CD8-positive, alpha-beta memory T cell (primary cell): ENCODE measurements around the gene TAS2R1. TPM values are rescaled to one million over a fixed set of nuclear protein-coding genes. Genes with fewer than 3 reads are reported as not detected.
"Not testable (repeated sequence)": the region's sequence is repeated elsewhere in the genome, so short reads cannot be mapped to it uniquely, and the experiment has no call there.

Source experiments
- CTCF ChIA-PET: fragments of 350-600 bp; sonication (Branson Sonifier 250); formaldehyde crosslinking; loops from one replicate; lab custom pipeline; 2021; ENCODE audit warnings: antibody characterized with exemption; lab: Charles Lee
- POLR2A ChIA-PET: fragments of 350-600 bp; sonication (Branson Sonifier 250); formaldehyde crosslinking; loops from one replicate; lab custom pipeline; 2021; ENCODE audit warnings: antibody characterized with exemption; lab: Charles Lee
- DNase-seq, 5 donors: peaks; one replicate each; pipeline versions ENCODE4 v3.0.0 to v3.0.0-alpha.2; 2020 to 2022; ENCODE audit warnings: mixed read lengths in 1 of 5
- H3K27ac ChIP-seq: one replicate; pipeline ENCODE4 v1.7.0; 2013; ENCODE audit warnings: low read depth, mild to moderate bottlenecking, low read length, moderate library complexity
- H3K27me3 ChIP-seq: 2 replicates; pipeline ENCODE4 v1.7.0; 2013; ENCODE audit warnings: low read length, mild to moderate bottlenecking; ENCODE audit not compliant: insufficient read depth, poor library complexity, severe bottlenecking
- H3K36me3 ChIP-seq: 2 replicates; pipeline ENCODE4 v1.7.0; 2013; ENCODE audit warnings: mild to moderate bottlenecking, low read length, moderate library complexity; ENCODE audit not compliant: insufficient read depth
- H3K4me1 ChIP-seq: 2 replicates; pipeline ENCODE4 v1.7.0; 2013; ENCODE audit warnings: mild to moderate bottlenecking, low read length, moderate library complexity; ENCODE audit not compliant: insufficient read depth
- H3K4me3 ChIP-seq: 2 replicates; pipeline ENCODE4 v1.7.0; 2013; ENCODE audit warnings: mild to moderate bottlenecking, low read length
- H3K9me3 ChIP-seq: 2 replicates; pipeline ENCODE4 v1.7.0; 2013; ENCODE audit warnings: mild to moderate bottlenecking, low read length
- H3K27ac Mint-ChIP-seq, 8 donors: one replicate each; pipeline ENCODE4 v1.8.0; 2020 to 2021; ENCODE audit warnings: mixed read lengths in 8 of 8, mild to moderate bottlenecking in 6 of 8, inconsistent platforms in 3 of 8, moderate library complexity in 3 of 8
- H3K27me3 Mint-ChIP-seq, 2 donors: one replicate each; pipeline ENCODE4 v1.8.0; 2020 to 2021; ENCODE audit warnings: mixed read lengths in 2 of 2, mild to moderate bottlenecking in 1 of 2, moderate library complexity in 1 of 2
- H3K36me3 Mint-ChIP-seq, 3 donors: one replicate each; pipeline ENCODE4 v1.8.0; 2020 to 2021; ENCODE audit warnings: mixed read lengths in 3 of 3, inconsistent platforms in 1 of 3, mild to moderate bottlenecking in 1 of 3
- H3K4me1 Mint-ChIP-seq, 3 donors: one replicate each; pipeline ENCODE4 v1.8.0; 2020 to 2021; ENCODE audit warnings: mixed read lengths in 3 of 3, inconsistent platforms in 1 of 3, mild to moderate bottlenecking in 1 of 3
- H3K4me3 Mint-ChIP-seq, 7 donors: one replicate each; pipeline ENCODE4 v1.8.0; 2020 to 2021; ENCODE audit warnings: mixed read lengths in 7 of 7, mild to moderate bottlenecking in 6 of 7, moderate library complexity in 4 of 7, inconsistent platforms in 2 of 7
- H3K9me3 Mint-ChIP-seq, 5 donors: one replicate each; pipeline ENCODE4 v1.8.0; 2020 to 2022; ENCODE audit warnings: mixed read lengths in 5 of 5, mild to moderate bottlenecking in 3 of 5, moderate library complexity in 2 of 5, inconsistent platforms in 1 of 5
- polyA plus RNA-seq: library from polyadenylated mRNA; unstranded; fragments of 300-500 nt; fragmentation: Illumina TruSeq; gene quantifications from one replicate; pipeline ENCODE4 v1.2.3, GENCODE V29; 2021
- total RNA-seq, 2 experiments: library from RNA; stranded (reverse); gene quantifications; one replicate each; pipeline ENCODE4 v1.2.3, GENCODE V29; 2021

The TAS2R1 gene
- total and polyA plus RNA-seq, 3 experiments from 2014 or later = not detected

- Mint-ChIP-seq H3K4me3 (no peak overlapping the region), H3K36me3 (no peaks in the 10 kb centered on the region), H3K27ac (no peak overlapping the region), H3K4me1 (no peaks in the 10 kb centered on the region), H3K9me3 (peaks cover 3 to 12% (median 10%) of the 10 kb centered on the region in 5 donors), H3K27me3 (no peaks in the 10 kb centered on the region)
- DNase-seq = no peak
- no peaks in the 10 kb centered on the region for H3K27me3 ChIP-seq
- no peak overlapping the region for H3K27ac ChIP-seq
- no peak overlapping the region for H3K4me3 ChIP-seq
- no peaks in the 10 kb centered on the region for H3K36me3 ChIP-seq
- POLR2A ChIA-PET = no interaction called here
- no peaks in the 10 kb centered on the region for H3K4me1 ChIP-seq
- CTCF ChIA-PET = no interaction called here
- H3K9me3 ChIP-seq = no peaks in the 10 kb centered on the region
Measured at GRCh38 chr5:9608093-9608492, 22.1 kb downstream of the TAS2R1 start.

DNA sequence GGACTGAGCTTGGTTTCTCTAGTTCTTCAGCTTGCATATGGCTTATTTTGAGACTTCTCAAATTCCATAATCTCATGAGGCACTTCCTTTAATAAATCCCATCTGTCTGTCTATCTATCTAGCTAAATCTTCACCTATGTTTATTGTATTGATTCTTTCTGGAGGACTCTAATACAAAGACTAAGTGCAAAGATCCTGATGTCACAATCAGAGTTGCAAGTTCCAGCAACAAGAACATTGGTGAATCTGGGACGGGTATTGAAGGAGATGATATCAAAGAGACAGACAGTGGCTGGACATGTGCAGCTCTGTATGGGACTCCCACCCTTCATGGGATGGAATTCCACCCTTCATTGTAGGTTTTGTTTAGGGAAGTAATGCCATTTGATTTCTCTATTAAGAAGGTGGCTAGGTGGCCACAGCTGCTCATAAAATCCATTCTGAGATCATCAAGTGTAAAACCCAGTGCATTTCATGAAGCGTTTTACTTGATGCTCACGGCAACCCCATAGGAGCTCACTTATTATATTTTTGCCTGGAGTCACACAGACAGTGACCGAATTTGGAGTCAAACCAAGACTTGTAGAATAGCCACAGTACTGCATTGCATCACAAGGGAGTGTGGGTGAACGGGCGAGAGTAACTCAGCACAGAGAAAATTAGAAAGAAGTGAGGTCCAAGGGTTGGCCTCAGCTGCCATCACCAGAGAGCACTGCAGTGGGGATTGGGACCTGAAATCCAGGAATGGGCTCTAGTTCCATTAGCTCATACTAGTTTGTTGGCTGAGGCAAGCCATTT, 24.9 kb downstream of the TAS2R1 start:
- CTCF ChIA-PET = no interaction called here
- Histone ChIP-seq H3K36me3 (no peaks in the 10 kb centered on the region), H3K9me3 (no peaks in the 10 kb centered on the region), H3K27me3 (no peaks in the 10 kb centered on the region), H3K27ac (no peak overlapping the region), H3K4me1 (no peaks in the 10 kb centered on the region), H3K4me3 (no peak overlapping the region)
- no peak for DNase-seq
- no peak overlapping the region for H3K27ac Mint-ChIP-seq
- no peaks in the 10 kb centered on the region for H3K4me1 Mint-ChIP-seq
- no peak overlapping the region for H3K4me3 Mint-ChIP-seq
- H3K36me3 Mint-ChIP-seq = no peaks in the 10 kb centered on the region
- POLR2A ChIA-PET = no interaction called here
- peaks cover 4 to 12% (median 8%) of the 10 kb centered on the region in 5 donors for H3K9me3 Mint-ChIP-seq
- H3K27me3 Mint-ChIP-seq = no peaks in the 10 kb centered on the region

GRCh38 chr5:9604416-9604815, 25.7 kb downstream of the TAS2R1 start:
- H3K27me3 Mint-ChIP-seq = no peaks in the 10 kb centered on the region
- POLR2A ChIA-PET = no interaction called here
- Histone ChIP-seq H3K27me3 (no peaks in the 10 kb centered on the region), H3K4me3 (no peak overlapping the region), H3K9me3 (no peaks in the 10 kb centered on the region), H3K4me1 (no peaks in the 10 kb centered on the region), H3K36me3 (no peaks in the 10 kb centered on the region), H3K27ac (no peak overlapping the region)
- DNase-seq = no peak
- H3K4me3 Mint-ChIP-seq = no peak overlapping the region
- no peaks in the 10 kb centered on the region for H3K36me3 Mint-ChIP-seq
- CTCF ChIA-PET = no interaction called here
- H3K4me1 Mint-ChIP-seq = no peaks in the 10 kb centered on the region
- H3K27ac Mint-ChIP-seq = no peak overlapping the region
- peaks cover 4 to 12% (median 8%) of the 10 kb centered on the region in 5 donors for H3K9me3 Mint-ChIP-seq

- POLR2A ChIA-PET = no interaction called here
- CTCF ChIA-PET = no interaction called here
- Histone ChIP-seq H3K27ac (no peak overlapping the region), H3K4me1 (no peaks in the 10 kb centered on the region), H3K9me3 (no peaks in the 10 kb centered on the region), H3K36me3 (no peaks in the 10 kb centered on the region), H3K4me3 (no peak overlapping the region), H3K27me3 (no peaks in the 10 kb centered on the region)
- H3K9me3 Mint-ChIP-seq = peaks cover 4 to 11% (median 8%) of the 10 kb centered on the region in 5 donors
- no peaks in the 10 kb centered on the region for H3K4me1 Mint-ChIP-seq
- DNase-seq = no peak
- H3K36me3 Mint-ChIP-seq = no peaks in the 10 kb centered on the region
- no peak overlapping the region for H3K4me3 Mint-ChIP-seq
- H3K27ac Mint-ChIP-seq = no peak overlapping the region
- H3K27me3 Mint-ChIP-seq = no peaks in the 10 kb centered on the region
Measured at GRCh38 chr5:9601055-9601739, 29.0 kb downstream of the TAS2R1 start.

DNA sequence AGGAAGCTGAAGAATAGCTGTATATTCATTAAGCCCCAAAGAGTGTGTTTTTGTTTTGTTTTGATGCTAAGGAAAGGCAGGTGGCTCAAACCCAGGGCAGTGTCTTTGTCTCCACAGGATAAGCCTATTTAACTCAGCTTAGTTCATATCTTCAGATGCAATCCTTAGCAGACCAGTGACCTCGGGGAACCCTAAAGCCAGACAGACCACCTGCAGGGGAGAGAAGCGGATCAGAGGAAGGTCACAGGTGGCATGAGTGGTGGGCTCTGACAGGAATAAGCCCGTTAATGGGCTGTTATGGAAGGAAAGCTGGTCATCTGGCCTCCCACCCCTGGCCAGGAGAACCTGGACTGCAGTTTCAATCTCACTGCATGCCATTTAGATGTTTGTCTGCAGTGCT, 30.8 kb downstream of the TAS2R1 start:
- Mint-ChIP-seq H3K4me3 (no peak overlapping the region), H3K4me1 (no peaks in the 10 kb centered on the region), H3K27ac (no peak overlapping the region), H3K36me3 (no peaks in the 10 kb centered on the region), H3K9me3 (peaks cover 0 to 11% (median 3%) of the 10 kb centered on the region in 5 donors), H3K27me3 (no peaks in the 10 kb centered on the region)
- Histone ChIP-seq H3K36me3 (no peaks in the 10 kb centered on the region), H3K4me3 (no peak overlapping the region), H3K4me1 (no peaks in the 10 kb centered on the region), H3K9me3 (no peaks in the 10 kb centered on the region), H3K27ac (no peak overlapping the region), H3K27me3 (no peaks in the 10 kb centered on the region)
- ChIA-PET CTCF (no interaction called here), POLR2A (no interaction called here)
- no peak for DNase-seq

- H3K27ac ChIP-seq, H3K9me3 ChIP-seq, H3K36me3 Mint-ChIP-seq, H3K27me3 ChIP-seq, H3K27ac Mint-ChIP-seq, CTCF ChIA-PET, H3K36me3 ChIP-seq, H3K9me3 Mint-ChIP-seq, POLR2A ChIA-PET, H3K4me1 ChIP-seq, H3K4me3 ChIP-seq, H3K4me3 Mint-ChIP-seq, H3K27me3 Mint-ChIP-seq, H3K4me1 Mint-ChIP-seq, DNase-seq: not testable (repeated sequence)
Measured at GRCh38 chr5:9598329-9598728, 31.8 kb downstream of the TAS2R1 start.

DNA sequence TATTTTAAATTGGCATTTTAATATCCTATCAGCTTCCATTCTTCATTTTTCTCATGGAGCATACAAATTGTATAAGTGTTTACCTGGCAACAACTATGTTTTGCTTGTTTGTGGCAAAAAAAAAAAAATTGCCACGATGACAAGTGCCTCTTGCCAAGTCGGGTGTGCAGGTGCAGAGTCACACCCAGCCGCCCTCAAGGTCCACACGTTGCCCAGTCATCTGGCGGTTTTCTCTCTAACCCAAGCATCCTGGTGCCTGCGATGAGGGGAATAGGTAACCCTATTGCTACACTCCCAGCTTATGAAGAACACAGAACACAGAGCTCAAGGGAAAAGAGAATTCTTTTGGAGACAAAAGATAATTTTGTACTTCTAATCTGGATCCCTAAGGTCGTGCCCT, 32.8 kb downstream of the TAS2R1 start:
- H3K36me3 Mint-ChIP-seq, H3K9me3 ChIP-seq, H3K4me3 Mint-ChIP-seq, POLR2A ChIA-PET, H3K27ac Mint-ChIP-seq, H3K4me3 ChIP-seq, CTCF ChIA-PET, H3K27ac ChIP-seq, H3K36me3 ChIP-seq, H3K4me1 Mint-ChIP-seq, H3K4me1 ChIP-seq, H3K27me3 ChIP-seq, H3K9me3 Mint-ChIP-seq, DNase-seq, H3K27me3 Mint-ChIP-seq: not testable (repeated sequence)

GRCh38 chr5:9596824-9597223, 33.3 kb downstream of the TAS2R1 start:
- Histone ChIP-seq H3K27ac (no peak overlapping the region), H3K4me3 (no peak overlapping the region), H3K36me3 (no peaks in the 10 kb centered on the region), H3K9me3 (no peaks in the 10 kb centered on the region), H3K27me3 (no peaks in the 10 kb centered on the region), H3K4me1 (no peaks in the 10 kb centered on the region)
- H3K4me3 Mint-ChIP-seq = no peak overlapping the region
- H3K27me3 Mint-ChIP-seq = no peaks in the 10 kb centered on the region
- no peaks in the 10 kb centered on the region for H3K4me1 Mint-ChIP-seq
- H3K9me3 Mint-ChIP-seq = peaks cover 0 to 2% (median 1%) of the 10 kb centered on the region in 5 donors
- H3K36me3 Mint-ChIP-seq = no peaks in the 10 kb centered on the region
- H3K27ac Mint-ChIP-seq = no peak overlapping the region
- no peak for DNase-seq
- ChIA-PET POLR2A (no interaction called here), CTCF (no interaction called here)
